SK-N-MC (cell line): Measurements from ENCODE around the gene MB21D2.

ENCODE experiments used
- FOXP2 ChIP-seq: optimal IDR thresholded peaks from 2 replicates; pipeline ENCODE3; 2011; ENCODE audit warnings: mild to moderate bottlenecking, moderate library complexity; ENCODE audit not compliant: insufficient read depth; ENCODE audit errors: extremely low read length, control extremely low read depth
- POLR2AphosphoS5 ChIP-seq: IDR thresholded peaks from 2 replicates; pipeline ENCODE4 v1.6.1; 2012; ENCODE audit warnings: mild to moderate bottlenecking, low read depth, low read length, borderline replicate concordance

GRCh38 chr3:192914848-192915247 lies 2.8 kb downstream of the MB21D2 start:
- TF ChIP-seq FOXP2 (no peak), POLR2AphosphoS5 (no peak)
